ENCODE results near the gene PTGES2.

GRCh38 chr9:128142596-128142995, 15.1 kb upstream of the PTGES2 start:
- TF ChIP-seq ZNF586 (CRISPR knock-in tag; conservative IDR thresholded peaks at IDR 0.05) (no peak), SETDB1 (IDR thresholded peaks at IDR 0.05; ENCODE audit: low read length) (no peak), PKNOX1 (IDR thresholded peaks at IDR 0.05) (no peak), CTCF (IDR thresholded peaks at IDR 0.05 in 2 of 3, conservative IDR thresholded peaks at IDR 0.05 in 1 of 3; ENCODE audit: insufficient read depth in 2 of 3, low read depth in 1 of 3, low read length in 3 of 3) (no peak), ZNF311 (CRISPR knock-in tag; IDR thresholded peaks at IDR 0.05) (no peak), LEF1 (IDR thresholded peaks at IDR 0.05) (no peak), HSF4 (CRISPR knock-in tag; IDR thresholded peaks at IDR 0.05; ENCODE audit: borderline replicate concordance) (no peak)
- TF ChIP-seq, protein P1, sequence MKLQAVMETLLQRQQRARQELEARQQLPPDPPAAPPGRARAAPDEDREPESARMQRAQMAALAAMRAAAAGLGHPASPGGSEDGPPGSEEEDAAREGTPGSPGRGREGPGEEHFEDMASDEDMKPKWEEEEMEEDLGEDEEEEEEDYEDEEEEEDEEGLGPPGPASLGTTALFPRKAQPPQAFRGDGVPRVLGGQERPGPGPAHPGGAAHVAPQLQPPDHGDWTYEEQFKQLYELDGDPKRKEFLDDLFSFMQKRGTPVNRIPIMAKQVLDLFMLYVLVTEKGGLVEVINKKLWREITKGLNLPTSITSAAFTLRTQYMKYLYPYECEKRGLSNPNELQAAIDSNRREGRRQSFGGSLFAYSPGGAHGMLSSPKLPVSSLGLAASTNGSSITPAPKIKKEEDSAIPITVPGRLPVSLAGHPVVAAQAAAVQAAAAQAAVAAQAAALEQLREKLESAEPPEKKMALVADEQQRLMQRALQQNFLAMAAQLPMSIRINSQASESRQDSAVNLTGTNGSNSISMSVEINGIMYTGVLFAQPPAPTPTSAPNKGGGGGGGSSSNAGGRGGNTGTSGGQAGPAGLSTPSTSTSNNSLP (IDR thresholded peaks at IDR 0.05; ENCODE audit: borderline replicate concordance, low read depth, low read length) = no peak
